Measurements from ENCODE around the gene KAT8.

DNA sequence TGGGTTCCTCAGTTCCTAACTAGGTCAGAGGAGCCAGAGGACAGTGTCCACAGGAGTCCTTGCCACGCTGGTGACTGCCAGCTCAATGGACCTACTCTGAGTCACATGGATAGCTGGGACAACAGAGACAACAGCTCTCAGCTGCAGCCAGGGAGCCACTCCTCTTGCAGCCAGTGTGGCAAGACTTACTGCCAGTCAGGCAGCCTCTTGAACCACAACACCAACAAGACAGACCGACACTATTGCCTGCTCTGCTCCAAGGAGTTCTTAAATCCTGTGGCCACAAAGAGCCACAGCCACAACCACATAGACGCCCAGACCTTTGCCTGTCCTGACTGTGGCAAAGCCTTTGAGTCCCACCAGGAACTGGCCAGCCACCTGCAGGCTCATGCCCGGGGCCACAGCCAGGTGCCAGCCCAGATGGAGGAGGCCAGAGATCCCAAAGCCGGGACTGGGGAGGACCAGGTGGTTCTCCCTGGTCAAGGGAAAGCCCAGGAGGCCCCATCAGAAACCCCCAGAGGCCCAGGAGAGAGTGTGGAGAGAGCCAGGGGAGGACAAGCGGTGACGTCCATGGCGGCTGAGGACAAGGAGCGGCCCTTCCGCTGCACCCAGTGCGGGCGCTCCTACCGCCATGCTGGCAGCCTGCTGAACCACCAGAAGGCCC is 36.6 kb upstream of the KAT8 start:
- TF ChIP-seq SUZ12 (IDR thresholded peaks at IDR 0.05; ENCODE audit: extremely low read depth, insufficient read depth, insufficient read length) (no peak), ZNF274 (IDR thresholded peaks at IDR 0.05; ENCODE audit: low read depth, low read length) (no peak), YY1 (IDR thresholded peaks at IDR 0.05; ENCODE audit: insufficient read depth, insufficient read length) (no peak)

Measured in NT2/D1 (cell line).